GM19023 (cell line): ENCODE measurements around the gene DBN1.

Source experiments
- ATAC-seq: cut with Tn5 transposase; IDR thresholded peaks from one replicate; pipeline ENCODE4 v1.9.1; 2021; ENCODE audit warnings: mild to moderate bottlenecking, moderate library complexity; ENCODE audit not compliant: unreplicated experiment

Gene DBN1

DNA sequence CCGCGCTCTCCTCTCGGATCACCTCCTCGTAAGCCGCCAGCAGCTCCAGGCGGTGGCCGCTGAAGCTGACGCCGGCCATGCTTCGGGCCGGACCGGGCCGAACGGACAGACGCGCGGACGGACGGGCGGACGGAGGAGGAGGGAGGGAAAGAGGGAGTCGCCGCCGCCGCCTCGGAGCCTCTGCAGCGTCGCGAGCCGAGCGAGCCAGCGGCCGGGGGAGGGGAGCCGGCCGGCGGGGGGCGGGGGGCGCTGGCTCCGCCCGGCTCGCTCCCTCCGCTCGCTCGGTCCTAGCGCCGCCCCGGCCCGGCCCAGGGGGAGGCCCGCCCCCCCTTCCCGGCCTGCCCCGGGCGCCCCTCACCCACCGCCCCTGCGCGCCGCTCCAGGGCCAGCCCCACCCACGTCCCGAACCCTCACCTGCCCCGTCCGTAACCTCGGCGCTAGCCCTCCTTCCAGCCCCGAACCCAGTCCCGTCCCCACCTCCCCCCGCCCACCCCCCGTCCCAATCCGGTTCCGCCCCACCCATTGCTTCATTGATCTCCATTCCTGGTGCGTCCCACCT lies at the start of gene DBN1:
Gene DBN1, minus strand, starts transcription at position 192 of the 559 bp plus-strand sequence. Its CDS starts 113 bp downstream, at position 79.
- ATAC-seq, result peak; percentile 40

DNA sequence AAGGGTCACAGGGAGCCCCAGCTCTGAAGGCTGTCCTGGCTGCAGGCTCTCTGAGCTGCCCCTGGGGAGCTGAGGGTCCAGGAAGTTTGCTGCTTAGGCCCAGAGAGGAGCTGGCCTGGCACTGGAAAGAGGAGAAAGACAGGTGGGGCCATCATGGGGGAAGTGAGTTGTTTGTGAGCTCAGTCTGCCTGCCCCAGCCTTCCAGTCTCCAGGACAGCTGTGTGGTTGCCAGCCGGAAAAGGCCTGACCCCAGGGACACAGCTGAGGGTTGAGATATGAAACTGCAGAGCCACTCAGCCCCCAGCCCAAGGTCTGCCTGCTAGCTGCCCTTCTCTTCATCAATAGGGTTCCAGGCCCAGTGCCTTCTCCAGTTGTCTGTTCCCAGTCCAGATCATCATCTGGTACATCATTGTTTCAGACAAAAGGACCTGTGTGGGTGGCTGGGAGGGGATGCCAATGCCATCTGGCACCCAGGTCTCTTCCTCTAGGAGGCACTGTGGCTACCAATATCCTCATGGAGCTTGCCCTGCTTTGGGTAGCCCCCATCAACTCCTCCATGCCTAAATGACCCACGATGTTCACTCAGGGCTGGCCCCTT lies 47.6 kb upstream of the DBN1 start:
- no peak for ATAC-seq

DNA sequence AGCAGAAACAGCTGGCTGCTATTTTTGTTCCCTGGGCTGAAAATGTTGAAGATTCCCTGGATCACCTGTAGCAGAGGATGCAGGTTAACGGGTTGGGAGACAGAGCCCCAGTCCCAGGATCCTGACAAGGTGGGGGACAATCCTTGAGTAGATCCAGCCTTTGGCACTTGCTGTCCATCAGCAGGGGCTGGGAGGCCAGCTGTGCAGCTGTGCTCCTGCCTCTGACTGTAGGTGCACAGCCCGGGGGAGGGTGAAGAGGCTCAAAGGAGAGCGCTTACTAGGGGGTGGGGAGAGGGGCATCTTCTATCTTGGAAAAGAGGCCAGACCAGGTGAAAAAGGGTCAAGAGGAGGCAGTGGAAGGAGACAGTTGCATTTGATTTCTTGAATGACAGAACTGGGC lies 46.8 kb upstream of the DBN1 start:
- ATAC-seq, result no peak

DNA sequence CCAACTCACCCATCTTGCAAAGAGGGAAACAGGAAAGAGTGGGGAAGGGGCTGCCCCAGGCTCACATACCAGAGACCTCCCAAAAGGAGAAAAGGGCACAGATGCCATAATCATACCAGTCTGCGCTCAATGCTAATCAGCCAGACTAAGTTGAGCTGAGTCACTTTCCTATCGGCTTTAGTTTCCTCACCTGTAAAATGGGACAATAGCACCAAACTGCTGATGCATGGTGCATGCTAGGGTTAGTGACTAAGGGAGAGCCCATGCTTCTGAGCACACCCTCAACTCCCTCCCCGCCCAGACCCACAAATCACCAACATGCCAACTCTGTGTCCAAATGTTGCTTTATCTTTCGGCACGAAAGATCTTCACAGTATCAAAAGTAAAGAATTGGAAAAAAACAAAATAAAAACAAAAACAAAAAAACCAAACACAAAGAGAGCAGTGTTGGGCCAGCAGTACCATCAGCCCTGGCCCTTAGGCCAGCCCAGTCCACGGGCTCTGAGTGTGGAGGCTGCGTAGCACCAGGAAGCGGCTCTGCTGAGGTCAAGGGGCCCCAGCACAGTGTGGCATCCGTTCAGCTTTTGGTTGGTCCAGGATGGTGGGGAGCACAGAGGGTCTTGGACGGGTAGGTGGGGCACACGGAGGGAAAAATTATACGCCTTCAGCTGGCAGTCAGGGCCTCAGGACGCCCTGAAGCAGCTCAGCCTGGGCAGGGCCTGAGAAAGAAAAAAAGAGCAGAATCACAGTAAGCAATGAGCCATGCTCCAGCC lies 46.2 kb upstream of the DBN1 start:
- no peak for ATAC-seq

DNA sequence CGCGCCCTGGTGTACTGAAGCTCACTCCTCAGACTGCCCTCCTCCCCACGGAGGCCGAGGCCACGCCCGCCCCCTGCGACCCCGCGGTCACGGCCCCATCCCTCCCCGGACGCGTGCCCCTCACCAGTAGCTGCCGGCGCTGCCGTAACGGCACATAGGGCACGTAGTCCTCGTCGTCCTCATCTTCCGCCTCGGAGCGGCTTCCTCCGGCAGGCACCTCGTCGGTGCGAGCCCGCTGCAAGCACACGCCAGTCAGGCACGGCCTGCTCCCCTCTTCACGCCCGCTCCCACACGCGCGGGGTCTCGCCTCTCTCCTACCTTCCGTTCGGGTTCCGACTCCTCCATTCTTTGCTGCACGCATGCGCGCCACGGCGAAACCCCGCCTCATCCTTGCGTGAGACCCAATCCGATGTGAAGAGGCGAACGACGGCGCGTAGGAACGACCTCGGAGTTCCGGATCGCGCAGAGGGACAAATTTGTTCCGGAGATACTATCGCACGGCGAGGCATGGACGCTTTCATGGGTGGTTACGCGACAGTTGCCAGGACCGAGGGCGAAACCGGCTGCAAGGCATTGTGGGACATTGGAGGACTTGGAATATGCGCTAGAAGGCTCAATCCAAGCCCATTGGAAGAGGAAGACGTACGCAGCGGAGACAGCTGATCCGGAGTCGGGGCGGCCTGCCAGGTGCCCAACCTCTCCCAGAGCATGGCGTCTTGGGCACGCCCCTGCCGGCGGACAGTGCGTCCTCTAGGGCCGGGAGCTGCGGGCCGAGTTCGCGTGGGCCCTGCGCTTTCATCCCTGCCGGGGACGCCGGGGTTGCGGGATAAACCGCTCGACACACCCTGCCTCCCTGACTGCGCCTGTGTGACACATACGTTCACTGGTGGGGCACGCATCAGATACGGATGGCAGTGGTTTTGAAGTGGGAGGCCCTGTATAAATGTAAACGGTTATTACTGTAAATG lies 43.5 kb upstream of the DBN1 start, which contains the start of gene DDX41:
Gene DDX41, minus strand, starts transcription at position 361 of the 968 bp plus-strand sequence. Its CDS starts 16 bp downstream, at position 345.
- ATAC-seq, result peak; percentile 79

DNA sequence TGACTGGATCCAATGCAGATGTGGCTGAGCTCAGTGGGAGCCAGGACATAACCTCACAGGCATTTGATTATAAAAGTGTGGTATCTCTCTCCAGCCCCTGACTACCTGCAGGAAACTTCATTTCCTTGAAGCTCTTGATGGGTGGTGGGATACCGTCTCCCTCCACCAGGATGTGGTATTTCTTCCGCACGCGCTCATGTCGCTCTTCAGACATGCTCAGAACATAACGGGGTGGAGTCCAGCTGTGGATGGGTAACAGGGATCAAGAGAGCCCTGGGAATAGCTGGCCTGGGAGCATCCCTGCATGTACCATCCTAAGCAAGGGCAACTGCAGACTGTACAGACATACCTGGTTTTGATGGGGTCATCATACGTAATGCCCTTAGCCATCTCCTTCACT lies 42.1 kb upstream of the DBN1 start:
- no peak for ATAC-seq

DNA sequence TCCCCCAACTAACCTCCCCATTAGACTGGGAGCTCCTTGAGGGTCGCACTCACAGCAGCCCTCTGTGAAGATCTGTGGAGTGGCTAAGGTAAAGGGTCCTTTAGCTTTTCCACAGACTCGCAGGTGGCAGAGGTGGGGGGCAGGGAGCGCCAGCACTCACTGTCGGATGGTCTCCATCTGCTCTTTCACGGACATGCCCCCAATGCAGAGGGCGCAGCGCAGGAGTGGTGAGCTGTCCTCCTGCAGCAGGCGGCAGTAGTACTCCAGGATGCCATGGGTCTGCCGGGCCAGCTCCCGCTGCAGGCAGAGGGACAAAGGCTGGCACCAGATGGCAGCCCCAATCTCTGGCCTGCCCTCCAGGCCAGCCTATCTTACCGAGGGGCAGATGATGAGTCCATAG lies 41.1 kb upstream of the DBN1 start:
- ATAC-seq, result no peak

DNA sequence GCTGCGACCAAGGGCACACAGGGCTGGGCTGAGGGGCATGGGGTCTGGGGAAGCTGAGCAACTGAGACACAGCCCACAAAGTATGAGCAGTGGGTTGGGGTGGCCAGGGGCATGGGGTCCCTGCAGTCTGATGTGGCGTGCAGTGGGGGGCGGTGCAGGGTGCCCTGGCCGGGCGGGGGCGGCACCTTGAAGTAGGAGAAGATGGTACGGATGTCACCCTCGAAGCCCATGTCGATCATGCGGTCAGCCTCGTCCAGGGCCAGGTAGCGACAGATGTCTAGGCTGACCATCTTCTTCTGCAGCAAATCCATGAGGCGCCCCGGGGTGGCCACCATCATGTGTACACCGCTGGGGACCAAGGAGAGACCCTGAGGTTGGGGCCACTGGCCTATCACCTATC lies 40.1 kb upstream of the DBN1 start:
- no peak for ATAC-seq

DNA sequence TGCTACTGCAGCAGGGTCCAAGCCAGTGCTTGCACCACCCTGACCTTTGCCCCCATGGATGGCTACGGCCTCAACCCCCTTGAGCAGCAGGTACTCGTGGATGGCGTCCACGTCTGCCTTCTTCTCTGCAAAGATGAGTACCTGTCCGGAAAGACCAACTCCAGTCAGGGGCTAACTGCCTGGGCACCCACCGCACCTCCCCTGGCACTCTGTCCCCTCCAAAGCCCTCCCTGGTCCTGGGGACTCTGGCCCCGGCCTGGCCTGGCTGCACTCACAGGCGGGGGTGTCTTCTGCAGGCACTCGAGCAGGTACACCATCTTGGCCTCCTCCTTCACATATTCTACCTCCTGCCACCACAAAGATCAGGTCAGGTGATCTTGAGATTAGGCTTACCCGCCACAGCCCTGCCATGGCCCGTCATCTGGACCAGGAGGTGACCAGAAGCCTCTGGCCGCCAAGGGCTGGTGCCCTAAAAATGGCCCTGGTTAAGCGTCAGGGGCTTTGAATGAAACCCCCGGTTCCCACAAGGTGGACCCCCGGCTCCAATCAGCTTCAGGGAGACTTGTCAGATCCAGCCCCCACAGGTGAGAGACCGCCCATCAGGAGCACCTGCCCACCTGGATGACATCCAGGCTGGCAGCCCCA lies 39.4 kb upstream of the DBN1 start:
- ATAC-seq, result no peak

DNA sequence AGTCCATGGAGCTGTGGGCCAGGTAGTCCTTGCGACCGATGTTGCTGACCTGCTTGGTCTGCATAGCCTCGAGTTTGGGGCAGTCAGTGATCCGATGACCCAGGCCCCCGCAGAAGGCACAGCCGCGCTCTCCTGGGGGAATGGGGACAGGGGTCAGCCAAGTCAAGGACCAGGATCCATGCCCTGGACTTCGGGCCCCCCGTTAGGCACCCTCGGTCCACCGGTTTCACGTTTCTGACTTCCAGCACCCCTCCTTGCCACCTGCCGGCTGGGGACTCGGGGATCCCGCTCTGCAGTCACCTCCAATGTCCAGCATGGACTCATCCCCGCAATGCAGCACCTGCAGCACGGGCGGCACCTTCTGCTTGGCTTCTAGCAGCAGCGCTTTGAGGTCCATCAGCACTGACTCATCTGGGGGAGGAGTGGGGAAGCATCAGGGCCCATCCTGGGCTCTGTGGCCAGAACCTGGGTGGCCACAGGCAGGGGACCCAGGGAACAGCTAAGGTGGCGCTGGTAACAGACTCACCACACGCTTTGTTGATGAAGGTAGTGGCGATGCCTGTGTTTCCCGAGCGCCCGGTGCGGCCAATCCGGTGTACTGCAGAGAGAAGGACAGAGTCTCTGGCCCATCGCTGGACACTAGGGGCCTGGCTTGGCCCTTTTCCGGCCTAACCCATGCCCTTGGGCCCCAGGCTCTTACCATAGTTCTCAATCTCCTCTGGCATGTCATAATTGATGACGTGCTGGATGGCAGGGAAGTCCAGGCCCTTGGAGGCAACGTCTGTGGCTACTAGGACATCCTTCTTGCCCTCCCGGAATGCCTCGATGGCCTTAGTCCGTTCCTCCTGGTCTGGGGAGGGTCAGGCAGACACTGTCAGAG lies 38.6 kb upstream of the DBN1 start:
- no peak for ATAC-seq

DNA sequence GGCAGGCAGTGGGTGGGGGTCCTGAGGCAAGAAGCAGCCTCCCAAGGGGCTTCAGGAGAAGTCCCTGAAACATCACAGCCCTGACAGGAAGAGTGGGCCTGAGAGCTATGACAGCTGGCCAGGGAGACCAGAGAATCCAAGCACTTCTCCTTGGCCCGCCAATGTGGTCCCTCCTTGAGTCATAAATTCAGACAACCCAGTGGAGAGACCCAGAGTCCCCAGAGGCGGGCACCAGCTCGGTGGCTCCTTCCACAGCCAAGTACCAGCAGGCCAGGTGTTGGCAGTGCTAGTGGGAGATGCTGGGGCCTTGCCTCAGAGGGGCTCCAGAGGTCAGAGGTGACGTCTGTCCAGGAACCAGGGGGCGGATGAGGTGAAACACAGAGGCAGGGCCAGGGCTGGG lies 37.7 kb upstream of the DBN1 start:
- ATAC-seq, result no peak

DNA sequence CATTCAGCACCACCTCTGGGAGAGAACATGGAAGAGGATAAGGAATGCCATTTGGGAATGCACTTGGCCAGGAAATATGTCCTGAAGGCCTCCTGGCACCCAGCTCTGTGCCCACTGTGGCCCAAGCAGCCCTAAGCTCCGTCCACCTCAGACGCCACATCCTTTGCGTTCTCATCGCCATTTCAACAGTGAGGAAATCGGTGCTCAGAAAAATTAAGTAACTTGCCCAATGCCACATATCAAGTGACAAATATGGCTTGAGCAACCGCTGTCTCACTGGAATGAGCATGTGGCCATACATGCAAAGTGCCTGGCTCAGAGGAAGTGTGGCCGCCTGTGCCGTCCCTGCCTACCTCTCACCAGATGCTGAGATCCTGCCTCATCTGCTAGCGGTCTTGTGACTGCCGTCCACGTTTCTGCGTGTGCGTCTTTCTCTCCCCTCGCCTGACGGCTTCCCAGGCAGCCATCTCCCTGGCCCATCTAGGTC lies 37.2 kb upstream of the DBN1 start:
- ATAC-seq, result no peak

DNA sequence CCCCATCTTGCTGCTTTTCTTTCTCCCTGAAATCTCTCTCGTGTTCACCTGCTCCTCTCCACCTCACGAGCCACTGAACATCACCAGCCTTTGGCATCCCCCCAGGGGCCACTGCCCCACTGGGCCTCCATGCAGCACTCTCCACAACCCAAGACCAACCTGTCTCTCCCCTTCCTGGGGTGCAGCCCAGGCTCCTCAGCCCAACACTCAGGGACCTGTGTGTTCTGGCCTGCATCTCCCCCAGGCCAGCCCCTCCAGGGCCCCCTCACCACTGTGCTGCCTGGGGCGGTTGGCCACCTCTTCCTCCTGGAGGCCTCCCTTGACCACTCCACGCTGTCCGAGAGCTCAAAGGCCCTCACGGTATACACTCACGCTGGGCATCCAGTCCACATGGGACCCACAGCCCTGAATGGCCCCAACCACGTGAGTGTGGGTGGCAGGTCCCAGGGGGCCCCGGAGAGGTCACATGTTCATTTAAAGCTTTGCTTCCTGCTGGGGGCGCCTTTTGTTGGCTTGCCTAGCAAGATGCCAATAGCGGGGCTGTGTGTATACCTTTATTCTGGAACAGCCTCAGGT lies 36.6 kb upstream of the DBN1 start:
- peak; percentile 37 for ATAC-seq

DNA sequence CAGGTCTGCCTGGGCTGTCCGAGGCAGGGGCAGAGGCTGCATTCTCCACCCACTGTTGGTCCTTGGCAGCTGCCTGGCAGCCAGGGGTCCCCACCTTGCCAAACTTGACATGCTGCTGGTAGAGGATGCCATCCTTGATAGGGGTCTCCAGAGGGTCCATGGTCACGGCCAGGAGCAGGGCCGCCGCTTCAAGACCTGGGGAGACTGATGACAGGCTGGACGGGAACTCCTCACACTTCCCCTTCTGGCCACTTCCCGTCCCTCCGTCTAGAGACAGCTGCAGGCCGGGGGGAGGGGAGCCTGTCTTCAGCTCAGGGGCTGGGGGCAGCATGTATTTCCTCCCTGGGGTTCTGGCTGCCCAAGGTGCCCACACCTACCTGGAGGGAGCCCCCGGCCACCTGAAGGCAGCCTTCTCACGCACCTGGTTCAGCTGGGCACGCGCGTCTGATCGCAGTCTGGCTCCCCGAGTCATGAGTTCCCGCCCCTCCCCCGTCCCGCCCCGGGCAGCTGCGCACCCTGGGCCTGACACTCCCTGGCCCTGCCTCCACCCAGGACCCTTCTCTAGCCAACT lies 36.0 kb upstream of the DBN1 start, which contains the start of gene DOK3:
Gene DOK3, minus strand, starts transcription at position 446 of the 571 bp plus-strand sequence. Its CDS starts 286 bp downstream, at position 160.
- ATAC-seq, result peak; percentile 32

DNA sequence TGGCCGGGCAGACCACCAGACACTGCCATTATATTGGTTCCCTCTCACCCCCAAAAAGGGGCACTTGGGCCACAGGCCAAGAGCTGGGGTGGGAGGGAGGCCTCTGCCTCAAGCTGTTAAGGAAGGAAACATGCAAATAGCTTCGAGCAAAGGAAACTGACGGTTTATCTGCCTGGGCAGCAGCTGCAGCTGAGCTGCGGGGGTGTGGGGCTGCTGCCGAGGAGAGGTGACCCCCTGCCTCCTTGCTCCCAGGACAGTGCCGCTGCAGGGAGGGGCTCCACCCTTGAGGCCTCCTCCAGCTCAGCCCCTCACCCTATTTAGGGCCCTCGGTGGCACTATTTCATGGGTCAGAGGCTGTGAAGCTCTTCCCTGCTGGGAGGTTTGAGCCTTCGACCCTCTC lies 35.4 kb upstream of the DBN1 start:
- ATAC-seq, result peak; percentile 44

DNA sequence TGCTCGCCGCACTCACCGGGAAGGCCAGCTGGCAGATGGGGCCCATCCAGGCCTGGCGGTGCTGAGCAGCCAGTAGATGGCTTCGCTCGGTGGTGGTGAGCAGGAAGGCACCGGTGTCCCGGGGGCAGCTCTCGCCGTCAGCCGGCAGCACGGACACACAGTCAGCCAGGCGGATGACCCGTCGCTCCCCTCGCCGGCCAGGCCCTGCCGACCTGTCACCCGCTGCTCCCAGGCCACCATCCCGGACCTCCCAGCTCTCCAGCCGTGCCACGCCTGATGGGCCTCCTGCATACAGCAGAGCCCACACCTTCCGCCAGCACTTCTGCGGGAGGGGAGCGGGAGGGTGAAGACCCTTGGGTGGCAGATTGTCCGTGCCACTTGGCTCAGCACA lies 34.8 kb upstream of the DBN1 start:
- ATAC-seq, result no peak

DNA sequence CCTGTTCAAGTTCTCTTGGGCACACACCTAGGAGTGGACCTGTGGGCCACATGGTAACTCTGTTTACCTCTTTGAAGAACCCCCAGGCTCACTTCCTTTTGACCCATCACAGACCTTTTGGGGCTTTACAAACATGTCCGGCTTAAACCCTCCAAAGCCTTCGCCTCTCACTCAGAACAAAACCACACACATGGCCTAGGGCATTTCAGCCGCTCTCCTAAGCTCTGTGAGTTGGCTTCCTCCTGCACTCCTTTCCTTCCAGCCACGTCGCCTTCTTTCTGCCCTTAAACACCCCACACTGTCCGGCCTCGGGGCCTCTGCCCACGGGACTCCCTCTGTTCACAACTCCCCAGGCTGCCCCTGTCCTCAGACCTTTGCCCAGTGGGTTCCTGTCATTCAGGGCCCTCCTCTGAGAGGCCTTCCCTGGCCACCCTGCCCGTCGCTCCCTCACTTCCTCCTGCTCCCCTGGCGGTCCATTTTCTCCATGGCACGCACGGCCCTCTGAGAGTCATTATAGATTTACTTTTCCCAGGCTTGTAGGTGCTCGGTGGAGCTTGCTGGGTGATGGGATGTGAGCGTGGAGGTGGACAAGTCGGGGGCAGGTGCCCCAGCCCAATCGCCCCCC lies 34.3 kb upstream of the DBN1 start:
- ATAC-seq, result no peak

DNA sequence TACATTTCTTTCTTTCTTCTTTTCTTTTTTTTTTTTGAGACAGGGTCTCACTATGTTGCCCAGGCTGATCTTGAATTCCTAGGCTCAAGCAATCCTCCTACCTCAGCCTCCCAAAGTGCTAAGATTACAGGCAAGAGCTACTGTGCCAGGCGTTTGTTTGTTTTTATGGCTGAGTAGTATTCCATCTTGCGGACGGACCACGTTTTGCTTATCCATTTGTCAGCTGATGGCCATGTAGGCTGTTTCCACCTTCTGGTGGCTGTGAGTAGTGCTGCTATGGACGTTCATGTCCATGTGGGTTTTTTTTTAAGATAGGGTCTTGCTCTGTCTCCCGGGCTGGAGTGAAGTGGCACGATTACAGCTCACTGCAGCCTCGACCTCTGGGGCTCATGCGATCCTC lies 33.7 kb upstream of the DBN1 start:
- ATAC-seq, result no peak
